ENCODE measurements around the gene ADAD1. TPM values are rescaled to one million over a fixed set of nuclear protein-coding genes. Genes with fewer than 3 reads are reported as not detected.

ADAD1 gene
- total RNA-seq, 1 donor from 2014 or later: not detected

DNA sequence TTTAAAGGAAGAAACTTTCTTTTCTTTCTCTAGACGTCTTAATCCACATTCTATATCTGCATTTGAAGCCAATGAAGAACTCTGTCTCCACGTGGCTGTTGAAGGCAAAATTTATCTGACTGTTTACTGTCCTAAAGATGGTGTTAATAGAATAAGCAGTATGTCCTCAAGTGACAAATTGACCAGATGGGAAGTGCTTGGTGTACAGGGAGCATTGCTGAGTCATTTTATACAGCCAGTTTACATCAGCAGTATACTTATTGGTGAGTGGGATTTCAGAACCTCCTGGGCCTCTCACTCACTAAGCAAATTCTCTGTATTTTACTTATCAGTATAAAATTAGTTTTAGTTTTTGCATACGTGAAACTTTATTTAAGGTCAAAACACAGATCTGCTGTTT, 33.7 kb downstream of the ADAD1 start:
- no peak for TF ChIP-seq CTCF (IDR thresholded peaks at IDR 0.05)
- intact Hi-C loops (cut with DNase I): no loop called here

GRCh38 chr4:122423246-122423645, 44.4 kb downstream of the ADAD1 start:
- Histone ChIP-seq H3K4me3 (no peak overlapping the region), H3K27me3 (no peaks in the 10 kb centered on the region), H3K36me3 (no peaks in the 10 kb centered on the region), H3K9me3 (no peaks in the 10 kb centered on the region), H3K4me1 (no peaks in the 10 kb centered on the region), H3K27ac (no peak overlapping the region)
- intact Hi-C loops (cut with DNase I): no loop called here
- no peak for DNase-seq
- TF ChIP-seq CTCF (IDR thresholded peaks at IDR 0.05): no peak
- no peak for ATAC-seq

More for the DNA sequence above, 33.7 kb downstream of the ADAD1 start:
- ATAC-seq: no peak
- no peaks in the 10 kb centered on the region for H3K36me3 ChIP-seq
- no peaks in the 10 kb centered on the region for H3K4me1 ChIP-seq
- H3K9me3 ChIP-seq: no peaks in the 10 kb centered on the region
- no peak overlapping the region for H3K4me3 ChIP-seq
- no peak overlapping the region for H3K27ac ChIP-seq
- DNase-seq: no peak
- no peaks in the 10 kb centered on the region for H3K27me3 ChIP-seq

DNA sequence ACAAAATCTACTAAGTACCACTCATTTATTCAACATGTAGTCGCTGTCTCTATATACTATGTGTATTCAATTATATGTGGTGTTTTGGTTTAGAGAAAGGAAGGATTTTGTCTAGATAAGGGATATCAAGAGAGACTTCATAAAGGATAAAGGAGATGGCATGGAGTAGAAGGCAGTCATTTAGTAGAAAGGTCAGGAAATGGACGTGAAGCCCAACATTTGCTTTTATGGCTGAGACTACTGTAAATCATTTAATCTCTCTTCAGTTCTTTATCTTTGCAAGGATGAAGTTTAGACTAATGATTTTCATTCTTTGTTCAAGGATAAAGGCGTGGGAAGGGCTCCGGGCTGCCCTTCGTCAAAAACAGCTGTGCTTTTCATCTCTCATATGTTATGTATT, 52.5 kb downstream of the ADAD1 start:
- no peak for TF ChIP-seq CTCF (IDR thresholded peaks at IDR 0.05)
- no peak for DNase-seq
- H3K9me3 ChIP-seq: no peaks in the 10 kb centered on the region
- intact Hi-C loops (cut with DNase I): no loop called here
- ATAC-seq: no peak
- H3K4me3 ChIP-seq: no peak overlapping the region
- no peaks in the 10 kb centered on the region for H3K36me3 ChIP-seq
- no peaks in the 10 kb centered on the region for H3K4me1 ChIP-seq
- H3K27me3 ChIP-seq: no peaks in the 10 kb centered on the region
- no peak overlapping the region for H3K27ac ChIP-seq

DNA sequence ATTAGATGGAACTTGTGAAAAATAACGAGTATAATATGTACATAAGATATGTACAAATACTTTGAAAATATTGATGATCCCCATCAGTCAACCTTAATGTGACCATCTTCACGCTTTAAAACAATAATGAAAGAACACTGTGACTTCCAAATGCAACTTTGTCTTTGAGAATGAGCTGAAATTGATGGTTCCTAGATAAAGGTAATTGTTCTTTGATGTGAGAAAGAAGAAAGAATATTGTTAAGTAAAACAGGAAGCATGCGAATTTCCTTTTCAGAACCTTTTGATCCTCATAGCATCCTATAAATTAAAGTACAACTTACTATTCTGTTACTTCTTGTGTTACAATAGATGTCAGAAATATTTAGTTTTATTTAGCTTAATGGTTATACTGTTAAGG, 55.5 kb downstream of the ADAD1 start:
- Histone ChIP-seq H3K27me3 (no peaks in the 10 kb centered on the region), H3K27ac (no peak overlapping the region), H3K9me3 (no peaks in the 10 kb centered on the region), H3K4me1 (no peaks in the 10 kb centered on the region), H3K4me3 (no peak overlapping the region), H3K36me3 (no peaks in the 10 kb centered on the region)
- TF ChIP-seq CTCF (IDR thresholded peaks at IDR 0.05): no peak
- ATAC-seq (no peak), DNase-seq (no peak)
- intact Hi-C loops (cut with DNase I): no loop called here

DNA sequence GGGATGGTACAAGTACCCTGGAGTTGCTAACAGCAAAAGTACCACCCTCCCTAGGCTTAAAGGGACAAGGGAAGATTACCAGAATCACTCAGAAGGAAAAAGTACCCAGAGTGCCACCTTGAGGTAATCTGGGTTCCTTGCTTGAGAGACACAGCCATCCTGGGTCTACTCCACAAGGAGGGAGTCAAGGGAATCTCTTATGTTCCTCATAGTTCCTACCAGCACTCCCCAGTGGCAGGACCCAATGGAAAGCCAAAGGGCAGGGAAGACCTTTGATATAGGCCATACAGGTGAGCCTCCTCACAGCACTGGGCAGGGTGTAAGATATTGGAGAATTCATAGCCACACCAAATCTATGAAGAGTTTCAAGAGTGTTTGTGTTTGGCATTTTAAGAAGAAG, 72.0 kb downstream of the ADAD1 start:
- no peaks in the 10 kb centered on the region for H3K36me3 ChIP-seq
- no peak overlapping the region for H3K27ac ChIP-seq
- peak; percentile 10 for TF ChIP-seq CTCF (IDR thresholded peaks at IDR 0.05)
- H3K4me1 ChIP-seq: no peaks in the 10 kb centered on the region
- H3K27me3 ChIP-seq: no peaks in the 10 kb centered on the region
- no peaks in the 10 kb centered on the region for H3K9me3 ChIP-seq
- ATAC-seq (no peak), DNase-seq (no peak)
- H3K4me3 ChIP-seq: no peak overlapping the region
- intact Hi-C loops (cut with DNase I): no loop called here

GRCh38 chr4:122453384-122453995, 74.7 kb downstream of the ADAD1 start:
- no peaks in the 10 kb centered on the region for H3K27me3 ChIP-seq
- DNase-seq (no peak), ATAC-seq (no peak)
- TF ChIP-seq CTCF (IDR thresholded peaks at IDR 0.05): no peak
- intact Hi-C loops (cut with DNase I): no loop called here
- no peaks in the 10 kb centered on the region for H3K4me1 ChIP-seq
- H3K36me3 ChIP-seq: no peaks in the 10 kb centered on the region
- H3K9me3 ChIP-seq: no peaks in the 10 kb centered on the region
- no peak overlapping the region for H3K4me3 ChIP-seq
- H3K27ac ChIP-seq: no peak overlapping the region
